GM12878 (cell line): Measurements from ENCODE around the gene LCN9. TPM values are rescaled to one million over a fixed set of nuclear protein-coding genes. Genes with fewer than 3 reads are reported as not detected.

Source experiments
- ATAC-seq: fragments of 200-7000 bp; cut with Tn5 transposase; 3 replicates; pipeline ENCODE4 v1.9.1; 2020; ENCODE audit warnings: mild to moderate bottlenecking, moderate library complexity
- BruUV-seq: library from RNA; stranded (reverse); fragments of 400-500 nt; replicated peaks from 2 replicates; lab custom pipeline; 2021; lab: Mats Ljungman, UMichigan
- CTCF ChIA-PET: fragments of 300-600 bp; sonication (Branson Sonifier 250); formaldehyde crosslinking; extraction: SDS; loops from one replicate; lab custom pipeline; 2021; ENCODE audit warnings: inconsistent platforms; lab: Yijun Ruan, JAX
- POLR2A ChIA-PET: fragments of 350-600 bp; formaldehyde crosslinking; extraction: SDS; loops from one replicate; lab custom pipeline; 2021; ENCODE audit warnings: inconsistent platforms; lab: Charles Lee
- RAD21 ChIA-PET: fragments of 300-600 bp; sonication (Branson Sonifier 250); formaldehyde crosslinking; loops from one replicate; lab custom pipeline; 2023; ENCODE audit warnings: antibody characterized with exemption; ENCODE audit not compliant: unreplicated experiment; lab: Charles Lee
- SMC1A ChIA-PET: fragments of 300-600 bp; sonication (Branson Sonifier 250); formaldehyde crosslinking; loops from one replicate; lab custom pipeline; 2023; ENCODE audit not compliant: unreplicated experiment, uncharacterized antibody; lab: Charles Lee
- DNase-seq: peaks from one replicate; pipeline ENCODE4 v3.0.0-alpha.2; 2011; ENCODE audit warnings: low read depth, low spot score
- FAIRE-seq: peaks from 3 replicates; lab custom pipeline; 2011; peaks lifted over from hg19 to GRCh38; lab: Jason Lieb, UNC
- H2AFZ ChIP-seq: 2 replicates; pipeline ENCODE4 v1.6.0; 2011; ENCODE audit warnings: low read depth, low read length, control low read depth; ENCODE audit not compliant: control insufficient read depth
- H3K27ac ChIP-seq: 2 replicates; pipeline ENCODE4 v1.5.1; 2011; ENCODE audit warnings: control low read depth; ENCODE audit not compliant: control insufficient read depth, insufficient read depth
- H3K27me3 ChIP-seq, 2 experiments: replicated peaks in 1 of 2; 2 replicates each; pipeline versions ENCODE4 v1.6.0 to v1.6.1; 2011; ENCODE audit warnings: low read length in 1 of 2; ENCODE audit not compliant: control insufficient read depth in 2 of 2, insufficient read depth in 2 of 2
- H3K36me3 ChIP-seq, 2 experiments: 2 replicates each; pipeline ENCODE4 v1.5.1; 2011; ENCODE audit warnings: low read length in 1 of 2; ENCODE audit not compliant: control insufficient read depth in 2 of 2, insufficient read depth in 2 of 2
- H3K4me1 ChIP-seq: 2 replicates; pipeline ENCODE4 v1.6.1; 2011; ENCODE audit warnings: mild to moderate bottlenecking, low read length, moderate library complexity, mixed read lengths; ENCODE audit not compliant: control insufficient read depth, insufficient read depth
- H3K4me2 ChIP-seq: 2 replicates; pipeline ENCODE4 v1.6.0; 2011; ENCODE audit warnings: control low read depth; ENCODE audit not compliant: control insufficient read depth, insufficient read depth
- H3K4me3 ChIP-seq: fragments of 200-600 bp; sonication (generic); 2 replicates; pipeline ENCODE4 v1.5.1; 2016
- H3K79me2 ChIP-seq: 2 replicates; pipeline ENCODE4 v1.6.0; 2011; ENCODE audit warnings: low read length; ENCODE audit not compliant: control insufficient read depth, insufficient read depth
- H3K9ac ChIP-seq: 2 replicates; pipeline ENCODE4 v1.8.0; 2011; ENCODE audit warnings: low read length, control low read depth, mixed read lengths; ENCODE audit not compliant: control insufficient read depth, insufficient read depth
- H3K9me3 ChIP-seq: replicated peaks from 3 replicates; pipeline ENCODE4 v1.5.1; 2011; ENCODE audit warnings: mild to moderate bottlenecking, low read length; ENCODE audit not compliant: control insufficient read depth, insufficient read depth
- H4K20me1 ChIP-seq: 2 replicates; pipeline ENCODE4 v1.6.0; 2011; ENCODE audit not compliant: control insufficient read depth, insufficient read depth
- BRCA1 ChIP-seq: IDR thresholded peaks from 2 replicates; pipeline ENCODE4 v1.6.1; 2011; ENCODE audit warnings: low read depth, low read length, improper control_type of control experiment
- CHD1 ChIP-seq: IDR thresholded peaks from 2 replicates; pipeline ENCODE4 v1.6.1; 2012; ENCODE audit warnings: low read depth, low read length, improper control_type of control experiment
- CREM ChIP-seq: IDR thresholded peaks from 2 replicates; pipeline ENCODE4 v1.6.1; 2014; ENCODE audit warnings: antibody characterized with exemption, low read depth
- HDGF ChIP-seq: fragments of 450-650 bp; IDR thresholded peaks from 2 replicates; pipeline ENCODE4 v1.6.1; 2016; ENCODE audit warnings: antibody characterized with exemption
- IKZF1 ChIP-seq: fragments of 450-650 bp; conservative IDR thresholded peaks from 2 replicates; pipeline ENCODE4 v1.6.1; 2017; ENCODE audit warnings: antibody characterized with exemption, mild to moderate bottlenecking
- JUNB ChIP-seq: IDR thresholded peaks from 2 replicates; pipeline ENCODE4 v1.6.1; 2016; ENCODE audit warnings: antibody characterized with exemption, mild to moderate bottlenecking
- KAT2A ChIP-seq: conservative IDR thresholded peaks from 2 replicates; pipeline ENCODE4 v1.6.1; 2011; ENCODE audit warnings: low read depth, low read length; ENCODE audit not compliant: control insufficient read depth
- KDM1A ChIP-seq: fragments of 200-600 bp; sonication (generic); IDR thresholded peaks from 2 replicates; pipeline ENCODE4 v1.6.1; 2016; ENCODE audit warnings: borderline replicate concordance
- MEF2A ChIP-seq: IDR thresholded peaks from 2 replicates; pipeline ENCODE4 v1.6.1; 2011; ENCODE audit warnings: low read depth, mild to moderate bottlenecking, low read length, moderate library complexity; ENCODE audit not compliant: insufficient read depth
- PAX8 ChIP-seq: fragments of 450-650 bp; IDR thresholded peaks from 2 replicates; pipeline ENCODE4 v1.6.1; 2017; ENCODE audit warnings: mild to moderate bottlenecking, moderate library complexity
- PBX3 ChIP-seq: IDR thresholded peaks from 2 replicates; pipeline ENCODE4 v1.6.1; 2011; ENCODE audit warnings: mild to moderate bottlenecking, low read depth, low read length, moderate library complexity; ENCODE audit not compliant: insufficient replicate concordance
- PML ChIP-seq: IDR thresholded peaks from 2 replicates; pipeline ENCODE4 v1.6.1; 2012; ENCODE audit warnings: low read length, inconsistent platforms
- RELA ChIP-seq: fragments of 450-650 bp; IDR thresholded peaks from 2 replicates; pipeline ENCODE4 v1.8.0; 2014; ENCODE audit warnings: borderline replicate concordance; ENCODE audit not compliant: partially characterized antibody
- SUZ12 ChIP-seq: fragments of 200-600 bp; sonication (generic); IDR thresholded peaks from one replicate; pipeline ENCODE4 v1.6.1; 2018; ENCODE audit warnings: antibody characterized with exemption, mild to moderate bottlenecking; ENCODE audit not compliant: unreplicated experiment
- TARDBP ChIP-seq: IDR thresholded peaks from 2 replicates; pipeline ENCODE4 v1.6.1; 2016; ENCODE audit warnings: borderline replicate concordance
- TBL1XR1 ChIP-seq: IDR thresholded peaks from 2 replicates; pipeline ENCODE4 v1.6.1; 2012; ENCODE audit warnings: low read depth, low read length, improper control_type of control experiment
- TCF3 ChIP-seq: IDR thresholded peaks from 2 replicates; pipeline ENCODE4 v1.6.1; 2012; ENCODE audit warnings: low read depth, mild to moderate bottlenecking, low read length, borderline replicate concordance; ENCODE audit not compliant: insufficient read depth
- TCF7 ChIP-seq: IDR thresholded peaks from 2 replicates; pipeline ENCODE4 v1.6.1; 2014; ENCODE audit warnings: antibody characterized with exemption, borderline replicate concordance
- YY1 ChIP-seq: IDR thresholded peaks from 2 replicates; pipeline ENCODE4 v1.6.1; 2011; ENCODE audit warnings: low read depth, mild to moderate bottlenecking, low read length
- WGBS: methylation state at CpG from one replicate; pipeline ENCODE4 v1.1.6; 2016; ENCODE audit warnings: low lambda C conversion rate; ENCODE audit not compliant: insufficient replicate concordance, insufficient coverage; ENCODE audit errors: missing lambda C conversion rate; 5-methylcytosine and 5-hydroxymethylcytosine counted together
- in situ Hi-C: fragments of 300-500 bp; cut with MboI; formaldehyde crosslinking; loops from 9 replicates; pipeline ENCODE4 v1.14.3; 2018; ENCODE audit warnings: mixed read lengths
- intact Hi-C: fragments of 100-400 bp; cut with micrococcal nuclease; formaldehyde crosslinking; loops from one replicate; pipeline ENCODE4 v1.14.2; 2022; ENCODE audit not compliant: unreplicated experiment
- polyA plus RNA-seq, 11 experiments: library from polyadenylated mRNA; depleted of rRNA in 4 of 11; unstranded in 6 of 11; stranded (reverse) in 5 of 11; fragments of >200 nt; fragmentation: Nextera tagmentation in 4 of 11; fragmentation: Illumina TruSeq in 1 of 11; extraction: Ambion mirVana in 4 of 11; extraction: Trizol in 1 of 11; gene quantifications; 1 replicate in 1 of 11; 2 replicates in 10 of 11; pipeline versions ENCODE4 v1.2.1 to v1.2.3, GENCODE V29; 2011 to 2016; ENCODE audit warnings: inconsistent platforms in 2 of 11, missing spikeins in 2 of 11, low read depth in 1 of 11
- total RNA-seq, 4 experiments: library from RNA; depleted of rRNA in 3 of 4; stranded (reverse); fragments of >200 nt in 3 of 4; fragmentation: Illumina TruSeq in 1 of 4; extraction: Trizol in 1 of 4; gene quantifications; 2 replicates each; pipeline versions ENCODE4 v1.2.1 to v1.2.3, GENCODE V29; 2013 to 2021

The LCN9 gene
- total and polyA plus RNA-seq, 10 of the 15 experiments (the other 5 are each of a cell fraction or from before 2014, with no cell fraction given) = not detected

- in situ Hi-C loops = no loop called here
- H3K4me2 ChIP-seq = no peak overlapping the region
- ChIA-PET RAD21 (no interaction called here), CTCF (no interaction called here), SMC1A (no interaction called here)
- no TSS peak for BruUV-seq
- no peak for FAIRE-seq
- no peak overlapping the region for H2AFZ ChIP-seq
- no peaks in the 10 kb centered on the region for H4K20me1 ChIP-seq
- H3K9me3 ChIP-seq = peaks cover 2% of the 10 kb centered on the region; the same call in 2 of the 3 replicates
- H3K4me3 ChIP-seq = no peak overlapping the region
- TF ChIP-seq KAT2A (no peak), RELA (no peak), YY1 (no peak), CREM (no peak), PAX8 (no peak), MEF2A (no peak), BRCA1 (no peak), KDM1A (no peak), TCF3 (no peak), TCF7 (no peak), HDGF (no peak), TBL1XR1 (no peak), PBX3 (no peak), PML (no peak), SUZ12 (no peak), IKZF1 (no peak), JUNB (no peak), CHD1 (no peak), TARDBP (no peak)
- TF ChIP-seq, all 136 proteins: peak for 0
- intact Hi-C loops = no loop called here
- no peak for DNase-seq
- no peaks in the 10 kb centered on the region for H3K36me3 ChIP-seq
- 24% methylated on average over 10 of the region's 10 CpGs for WGBS
- no peak overlapping the region for H3K9ac ChIP-seq
- ATAC-seq = no peak
- H3K27ac ChIP-seq = no peak overlapping the region
- POLR2A ChIA-PET = no interaction called here
- H3K79me2 ChIP-seq = no peaks in the 10 kb centered on the region
- no peaks in the 10 kb centered on the region for H3K4me1 ChIP-seq
- no peaks in the 10 kb centered on the region; a peak in 1 of 4 replicates for H3K27me3 ChIP-seq
Observed at GRCh38 chr9:135648494-135649410, 14.4 kb upstream of the LCN9 start.
